GM21360 (cell line): ENCODE measurements around the gene ALOX12B.
"Not testable (repeated sequence)": the region's sequence is repeated elsewhere in the genome, so short reads cannot be mapped to it uniquely, and the experiment has no call there.

ENCODE experiments used
- ATAC-seq: cut with Tn5 transposase; IDR thresholded peaks from one replicate; pipeline ENCODE4 v1.9.1; 2021; ENCODE audit warnings: mild to moderate bottlenecking, moderate library complexity; ENCODE audit not compliant: unreplicated experiment

The ALOX12B gene

DNA sequence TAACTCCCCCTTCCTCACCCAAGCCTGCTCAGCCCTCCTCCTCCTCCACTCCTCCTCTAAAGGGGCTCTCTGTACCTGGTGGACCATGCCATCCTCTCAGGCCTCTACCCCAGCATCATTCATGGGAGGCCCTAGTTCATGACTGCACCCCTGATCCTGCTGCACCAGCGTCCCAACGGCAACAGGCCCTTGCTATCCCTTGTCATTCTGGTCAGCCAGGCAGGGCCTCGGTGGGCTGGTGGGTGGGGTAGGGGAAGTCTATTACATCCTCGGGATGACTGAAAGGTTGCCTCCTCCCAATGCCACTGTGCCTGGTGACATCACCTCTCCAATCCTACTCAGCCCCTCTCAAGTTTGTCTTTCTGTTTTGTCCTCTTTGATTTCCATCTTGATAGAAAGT is 19.7 kb downstream of the ALOX12B start:
- no peak for ATAC-seq

DNA sequence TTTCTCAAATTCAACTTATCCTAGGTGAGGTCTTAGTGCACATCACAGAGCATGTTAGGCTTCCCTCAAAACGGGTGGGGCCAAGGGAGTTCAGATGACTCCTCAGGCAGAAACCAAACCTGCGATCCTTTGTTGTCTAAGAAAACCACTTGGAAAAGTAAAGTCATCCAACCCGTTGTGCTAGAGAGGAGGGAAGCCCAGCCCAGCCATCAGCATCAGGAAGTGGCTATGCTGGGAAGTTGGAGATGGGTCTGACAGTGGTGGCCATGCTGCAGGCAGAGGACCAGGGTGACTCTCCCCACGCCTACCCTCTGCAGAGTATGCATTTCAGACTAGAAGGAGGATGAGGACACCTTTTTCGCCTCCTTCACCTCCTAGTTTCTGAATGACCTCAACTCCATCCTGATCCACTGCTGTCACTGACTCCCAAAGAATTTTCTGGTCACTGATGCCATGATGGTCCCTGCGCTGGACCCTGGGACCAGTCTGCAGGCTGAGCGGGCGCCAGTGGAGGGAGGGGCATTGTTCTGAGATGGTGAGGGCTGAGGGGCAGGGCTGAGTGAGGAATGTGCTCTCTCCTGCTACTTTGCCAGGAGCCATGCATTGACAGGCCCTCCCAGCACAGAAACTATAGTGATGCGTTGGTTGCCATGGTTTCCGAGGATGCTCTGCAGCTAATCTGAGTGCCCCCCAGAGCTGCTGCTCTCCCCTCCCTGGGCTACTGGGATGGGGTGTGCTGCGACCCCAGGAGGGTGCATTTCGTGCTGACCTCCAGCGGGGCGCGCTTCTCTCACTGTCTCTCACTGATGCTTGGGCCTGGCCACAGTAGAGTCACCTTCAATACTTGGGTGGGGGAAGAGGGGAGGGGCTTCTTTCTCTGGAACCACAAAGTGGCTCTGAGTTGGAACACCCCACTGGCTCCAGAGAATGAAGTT is 20.4 kb downstream of the ALOX12B start:
- no peak for ATAC-seq

DNA sequence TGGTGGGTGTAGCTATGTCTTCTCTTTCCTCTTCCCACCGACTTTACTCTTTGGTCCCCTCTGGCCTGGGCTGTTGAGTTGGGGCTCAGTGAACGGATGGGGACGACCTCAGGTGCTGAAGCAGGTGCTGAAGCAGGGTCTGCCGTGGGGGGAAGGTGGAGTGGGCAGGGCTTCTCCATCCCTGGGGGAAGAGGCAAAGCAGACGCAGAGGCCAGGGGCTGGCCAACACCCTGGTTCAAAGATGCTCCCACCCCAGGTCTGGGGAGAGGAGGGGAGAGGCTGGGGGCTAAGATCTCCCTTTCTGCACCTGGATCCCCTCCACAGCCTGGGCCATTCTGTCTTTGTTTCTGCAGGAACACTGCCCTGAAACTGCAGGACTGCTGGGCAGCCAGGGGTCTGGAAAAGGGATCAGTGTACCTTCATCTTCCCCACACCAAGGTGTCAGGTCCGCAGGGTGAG is 22.9 kb downstream of the ALOX12B start:
- ATAC-seq: no peak

DNA sequence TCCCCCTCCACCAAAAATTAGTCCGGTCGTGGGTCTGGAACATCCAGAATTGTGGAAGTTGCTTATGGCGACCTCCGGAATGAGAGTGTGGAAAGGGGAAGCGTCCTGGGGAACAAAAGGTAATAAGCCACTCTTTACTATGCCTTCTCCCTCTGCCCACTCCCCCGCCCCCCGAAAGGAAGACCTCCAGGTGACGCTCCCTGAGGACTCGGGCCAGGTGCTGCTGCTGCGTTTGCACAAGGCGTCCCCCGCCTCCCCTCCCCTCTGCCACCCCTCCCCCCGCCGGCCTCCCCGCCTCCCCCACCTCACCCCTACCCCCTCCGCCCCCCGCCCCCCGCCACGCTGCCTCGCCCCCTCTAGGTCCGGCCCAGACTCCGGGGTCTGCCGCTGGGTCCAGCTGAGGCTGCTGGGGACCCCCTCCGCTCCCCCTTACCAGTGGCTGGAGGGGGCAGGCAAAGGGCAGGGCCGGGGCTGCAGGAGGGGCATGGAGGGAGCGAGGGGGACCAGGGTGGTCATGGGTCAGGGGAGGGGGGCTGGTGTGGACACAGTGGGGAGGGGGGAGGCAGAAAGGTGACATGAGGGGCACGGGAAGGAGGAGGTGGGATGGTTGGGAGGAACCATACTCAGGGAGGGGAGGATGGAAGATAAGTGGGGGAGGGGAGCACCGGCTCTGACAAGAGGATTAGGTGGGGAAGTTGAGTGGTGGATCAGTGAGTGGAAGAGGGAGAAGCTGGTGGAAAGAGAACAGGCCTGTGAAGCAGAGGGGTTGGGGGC is 23.6 kb downstream of the ALOX12B start:
- ATAC-seq: no peak

DNA sequence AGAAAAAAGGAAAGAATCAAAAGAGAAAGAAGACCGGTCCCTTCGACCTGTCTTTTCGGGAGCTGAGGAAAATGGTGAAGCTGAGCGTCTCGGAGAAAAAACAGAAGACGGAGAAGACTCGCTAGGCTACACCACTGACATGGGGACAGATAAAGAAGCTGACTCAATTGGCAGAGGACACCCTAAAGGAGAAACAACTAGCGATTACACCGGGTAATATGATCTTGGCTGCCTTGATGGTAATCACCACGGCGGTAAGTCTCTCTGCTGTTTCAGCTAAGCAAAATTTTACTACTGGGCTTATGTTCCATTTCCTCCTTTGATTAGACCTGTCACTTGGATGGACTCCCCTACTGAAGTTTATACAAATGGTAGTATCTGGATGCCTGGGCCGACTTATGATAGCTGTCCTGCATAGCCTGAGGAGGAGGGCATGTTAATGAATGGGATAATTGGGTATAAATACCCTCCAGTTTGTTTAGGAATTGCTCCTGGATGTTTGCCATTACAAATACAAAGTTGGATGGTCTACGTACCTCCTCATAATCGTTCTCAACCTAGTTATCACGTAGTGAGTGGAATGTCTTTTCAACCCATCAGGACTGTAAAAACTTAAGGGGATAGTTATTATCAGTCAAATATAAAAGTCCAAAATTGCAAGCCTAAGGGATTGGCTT is 24.6 kb downstream of the ALOX12B start:
- no peak for ATAC-seq

DNA sequence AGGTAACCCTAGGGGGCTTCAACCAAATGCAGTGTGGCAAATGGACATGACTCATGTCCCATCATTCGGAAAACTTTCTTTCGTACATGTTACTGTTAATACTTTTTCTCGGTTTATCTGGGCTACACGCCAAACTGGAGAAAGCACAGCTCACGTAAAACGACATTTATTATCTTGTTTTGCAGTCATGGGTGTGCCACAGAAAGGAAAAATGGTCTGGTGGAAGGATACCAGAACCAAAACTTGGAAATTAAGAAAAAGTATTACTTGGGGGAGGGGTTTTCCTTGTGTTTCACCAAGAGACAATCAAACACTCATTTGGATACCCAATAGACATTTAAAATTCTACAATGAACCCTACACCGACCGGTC is 25.1 kb downstream of the ALOX12B start:
- ATAC-seq: no peak

DNA sequence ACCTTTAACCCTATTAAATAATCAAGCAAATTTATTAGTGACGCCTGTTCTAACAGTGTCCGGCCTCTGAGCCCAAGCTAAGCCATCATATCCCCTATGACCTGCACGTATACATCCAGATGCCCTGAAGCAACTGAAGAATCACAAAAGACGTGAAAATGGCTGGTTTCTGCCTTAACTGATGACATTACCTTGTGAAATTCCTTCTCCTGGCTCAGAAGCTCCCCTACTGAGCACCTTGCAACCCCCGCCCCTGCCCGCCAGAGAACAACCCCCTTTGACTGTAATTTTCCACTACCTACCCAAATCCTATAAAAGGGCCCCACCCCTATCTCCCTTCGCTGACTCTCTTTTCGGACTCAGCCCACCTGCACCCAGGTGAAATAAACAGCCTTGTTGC is 25.7 kb downstream of the ALOX12B start:
- ATAC-seq: not testable (repeated sequence)

DNA sequence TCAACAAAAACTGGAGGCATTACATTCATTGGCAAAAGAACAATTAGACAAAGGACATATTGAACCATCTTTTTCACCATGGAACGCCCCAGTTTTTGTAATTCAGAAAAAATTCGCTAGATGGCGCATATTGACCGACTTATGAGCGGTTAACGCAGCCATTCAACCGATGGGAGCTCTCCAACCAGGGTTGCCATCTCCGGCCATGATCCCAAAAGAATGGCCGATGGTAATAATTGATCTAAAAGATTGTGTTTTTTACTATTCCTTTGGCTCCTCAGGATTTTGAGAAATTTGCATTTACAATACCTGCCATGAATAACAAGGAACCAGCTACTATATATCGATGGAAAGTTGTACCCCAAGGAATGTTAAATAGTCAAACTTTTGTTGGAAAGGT is 27.2 kb downstream of the ALOX12B start:
- ATAC-seq: no peak

DNA sequence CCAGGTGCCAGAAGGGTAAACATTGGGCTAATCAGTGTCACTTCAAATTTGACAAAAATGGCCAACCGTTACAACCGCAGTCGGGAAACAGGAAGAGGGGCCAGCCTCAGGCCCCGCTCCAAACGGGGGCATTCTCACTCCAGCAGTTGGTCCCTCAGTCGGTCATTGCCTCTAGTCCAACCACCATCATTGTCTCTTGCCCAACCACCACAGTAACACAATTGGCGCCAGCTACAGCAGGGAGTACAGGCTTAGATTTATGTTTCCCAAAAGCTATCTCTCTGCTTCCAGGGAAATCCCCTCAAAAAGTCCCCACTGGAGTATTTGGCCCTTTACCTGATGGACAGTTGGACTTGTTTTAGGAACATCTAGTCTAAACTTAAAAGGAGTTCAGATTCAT is 28.4 kb downstream of the ALOX12B start:
- ATAC-seq: no peak

DNA sequence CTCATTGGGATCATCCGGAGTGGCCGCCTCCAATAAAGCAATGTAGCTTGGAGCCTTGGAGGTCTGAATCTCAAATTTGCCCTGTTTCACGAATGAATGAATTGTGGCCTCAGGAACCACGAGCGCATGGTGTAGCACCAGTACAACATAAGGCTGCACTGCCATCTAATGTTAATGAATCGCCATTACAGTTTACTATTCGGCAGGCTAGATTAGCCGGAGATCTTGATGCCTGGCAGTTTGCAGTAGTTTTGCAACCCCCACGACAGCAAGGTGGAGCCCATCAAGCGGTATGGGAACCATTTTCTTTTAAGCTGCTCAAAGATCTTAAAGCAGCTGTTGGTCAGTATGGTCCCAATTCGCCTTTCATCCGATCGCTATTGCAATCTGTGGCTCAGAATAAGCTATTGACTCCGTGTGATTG is 29.8 kb downstream of the ALOX12B start:
- no peak for ATAC-seq

DNA sequence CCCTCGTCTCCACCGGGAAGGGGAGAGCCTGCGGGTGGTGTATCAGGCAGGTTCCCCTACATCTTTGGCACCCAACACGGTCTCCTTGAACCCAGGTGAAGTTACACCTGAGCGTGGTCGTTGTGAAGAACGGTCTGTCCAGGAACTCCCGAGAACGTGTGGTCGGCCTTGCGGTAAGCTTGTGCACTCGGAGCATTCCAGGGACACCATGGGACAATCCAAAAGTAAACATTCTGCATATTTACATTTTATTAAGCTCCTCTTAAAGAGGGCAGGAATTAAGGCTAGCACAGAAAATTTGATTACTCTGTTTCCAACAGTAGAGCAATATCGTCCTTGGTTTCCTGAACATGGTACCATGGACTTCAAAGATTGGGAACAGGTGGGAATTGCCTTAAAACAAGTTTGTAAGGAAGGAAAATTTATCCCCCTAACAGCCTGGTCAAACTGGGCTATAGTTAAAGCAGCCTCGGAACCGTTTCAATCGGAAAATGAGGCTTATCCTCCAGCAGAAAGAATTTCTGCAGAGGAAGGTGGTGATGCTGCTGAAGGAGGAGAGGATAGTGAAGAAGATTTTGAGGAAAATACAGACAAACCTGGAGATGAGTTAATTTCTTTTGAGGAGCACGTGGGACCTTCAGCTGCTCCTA is 30.4 kb downstream of the ALOX12B start:
- no peak for ATAC-seq

DNA sequence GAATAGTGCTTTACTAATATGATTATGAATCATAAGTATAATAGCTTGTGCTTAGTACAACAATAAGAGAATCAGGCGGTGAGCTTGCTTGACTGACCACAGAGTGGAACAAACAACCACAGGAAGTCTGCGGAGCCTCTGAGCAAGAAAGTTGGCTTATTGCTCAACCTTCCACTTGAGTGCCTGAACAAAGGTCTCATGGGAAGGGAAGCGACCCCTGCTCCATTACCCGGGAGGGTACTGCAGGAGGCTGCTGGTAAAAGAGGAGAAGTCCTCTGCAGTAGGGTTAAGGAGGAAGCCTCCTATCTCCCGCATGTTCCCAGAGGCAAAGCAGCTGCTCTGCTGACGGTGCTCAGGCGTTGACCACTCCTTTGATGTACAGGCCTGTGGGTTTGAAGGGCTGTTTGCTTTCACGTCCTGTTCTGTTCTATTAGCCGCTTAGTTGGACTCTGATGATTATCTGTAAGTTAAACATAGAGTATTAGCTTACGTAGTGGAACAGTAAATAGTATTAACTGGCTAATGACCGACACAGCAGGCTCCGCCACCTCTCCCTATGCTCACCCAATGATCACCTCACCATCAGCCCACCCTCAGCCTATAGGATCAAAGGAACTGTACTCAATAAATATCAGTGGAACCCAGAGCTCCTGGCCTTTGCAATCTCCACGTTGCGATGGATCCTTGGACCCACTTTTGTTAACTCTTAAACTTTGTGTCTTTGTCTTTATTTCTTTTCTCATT is 31.1 kb downstream of the ALOX12B start:
- no peak for ATAC-seq

DNA sequence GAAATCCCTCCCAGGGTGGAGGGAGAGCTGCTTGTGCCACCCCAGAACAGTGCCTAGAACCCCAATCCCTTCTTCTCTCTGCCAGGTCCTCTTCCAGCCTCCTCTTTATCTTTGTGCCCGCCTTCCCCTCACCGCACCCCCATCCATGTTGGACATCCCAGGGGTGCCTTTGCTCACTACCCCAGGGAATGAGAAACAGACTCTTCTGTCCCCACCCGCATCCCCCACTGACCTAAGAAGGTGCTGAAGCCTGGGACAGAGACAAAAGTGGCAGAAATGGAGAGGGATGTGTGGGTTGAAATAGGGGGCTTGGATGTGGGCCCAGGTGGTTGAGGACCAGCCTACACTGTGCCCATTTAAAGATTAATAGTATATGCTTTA is 31.7 kb downstream of the ALOX12B start:
- no peak for ATAC-seq

DNA sequence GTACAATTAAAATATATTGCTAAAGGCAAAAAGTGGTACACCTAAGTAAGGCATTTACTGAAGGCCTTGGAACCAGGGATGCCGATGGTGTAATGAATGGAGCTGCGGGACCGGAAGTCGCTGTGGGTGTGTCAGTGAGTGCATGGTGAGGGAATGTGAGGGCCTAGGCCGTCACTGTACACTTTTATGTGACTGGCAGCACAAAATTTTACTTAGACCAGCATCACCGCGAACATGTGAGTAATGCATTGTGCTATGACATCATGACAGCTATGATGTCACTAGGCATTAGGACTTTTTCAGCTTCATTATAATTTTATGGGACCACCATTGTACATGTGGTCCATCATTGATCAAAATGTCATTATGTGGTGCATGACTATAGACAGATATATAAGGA is 33.9 kb downstream of the ALOX12B start:
- no peak for ATAC-seq

DNA sequence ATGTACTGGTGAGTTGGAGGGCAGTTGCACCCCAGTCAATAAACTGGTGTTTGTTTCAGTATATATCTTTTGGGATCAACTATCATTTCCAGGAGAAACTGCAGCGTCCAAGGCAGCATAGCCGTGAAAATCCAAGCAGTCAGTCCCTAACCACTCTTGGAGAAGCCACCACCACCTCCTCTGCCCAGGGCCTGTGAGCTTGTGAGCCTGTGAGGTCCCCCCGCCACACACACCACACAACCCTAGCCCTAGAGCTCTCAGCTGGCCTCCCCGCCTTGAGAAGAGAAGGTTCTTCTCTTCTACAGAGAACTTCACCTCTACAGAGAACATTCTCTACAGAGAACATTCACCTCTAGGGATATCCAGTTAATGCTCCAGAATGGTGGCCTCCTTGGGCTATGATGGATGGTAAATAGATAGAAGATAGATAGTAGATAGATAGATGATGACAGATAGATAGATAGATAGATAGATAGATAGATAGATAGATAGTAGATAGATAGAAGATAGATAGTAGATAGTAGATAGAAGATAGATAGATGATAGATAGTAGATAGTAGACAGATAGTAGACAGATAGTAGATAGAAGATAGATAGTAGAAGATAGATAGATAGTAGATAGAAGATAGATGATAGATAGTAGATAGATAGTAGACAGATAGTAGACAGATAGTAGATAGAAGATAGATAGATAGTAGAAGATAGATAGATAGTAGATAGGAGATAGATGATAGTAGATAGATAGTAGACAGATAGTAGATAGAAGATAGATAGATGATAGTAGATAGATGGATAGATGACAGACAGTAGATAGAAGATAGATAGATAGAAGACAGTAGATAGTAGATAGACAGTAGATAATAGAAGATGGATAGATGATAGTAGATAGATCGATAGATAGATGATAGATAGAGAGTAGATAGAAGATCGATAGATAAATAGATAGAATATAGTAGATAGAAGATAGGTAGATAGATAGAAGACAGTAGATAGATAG is 35.0 kb downstream of the ALOX12B start:
- ATAC-seq: no peak

DNA sequence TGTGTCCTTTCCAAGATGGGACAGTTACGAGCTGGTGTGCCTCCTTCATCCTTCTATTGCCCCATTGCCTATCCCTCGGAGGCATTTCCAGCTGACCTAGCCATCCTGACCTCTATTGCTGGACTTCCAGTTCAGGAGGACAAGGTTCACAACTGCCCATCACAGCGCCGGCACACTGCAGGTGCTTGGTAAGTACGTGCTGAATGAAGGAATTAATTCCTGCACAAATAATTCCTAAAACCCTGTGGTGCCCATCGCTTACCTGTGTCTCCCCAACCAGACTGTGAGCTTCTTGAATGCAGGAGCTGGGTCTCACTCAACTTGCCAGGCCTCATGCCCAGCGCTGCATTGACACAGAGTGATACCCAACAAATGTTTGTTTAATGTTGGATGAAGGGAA is 35.7 kb downstream of the ALOX12B start:
- ATAC-seq: no peak

DNA sequence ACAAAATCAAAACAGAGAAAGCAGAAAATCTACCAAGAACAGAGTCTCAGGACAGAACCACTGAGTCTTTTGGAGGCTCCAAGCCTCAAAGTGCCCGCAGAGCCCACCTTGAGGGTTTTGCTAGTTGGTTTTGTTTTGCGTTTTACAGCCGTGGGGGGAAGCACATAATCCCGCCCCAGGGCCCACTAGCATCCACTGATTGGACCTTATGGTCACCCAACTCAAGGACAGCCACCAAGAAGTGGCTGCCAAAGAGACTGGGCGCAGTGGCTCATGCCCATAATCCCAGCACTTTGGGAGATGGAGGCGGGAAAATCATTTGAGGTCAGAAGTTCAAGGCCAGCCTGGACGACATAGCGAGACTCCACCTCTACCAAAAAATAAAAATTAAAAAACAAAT is 38.8 kb downstream of the ALOX12B start:
- ATAC-seq: no peak

DNA sequence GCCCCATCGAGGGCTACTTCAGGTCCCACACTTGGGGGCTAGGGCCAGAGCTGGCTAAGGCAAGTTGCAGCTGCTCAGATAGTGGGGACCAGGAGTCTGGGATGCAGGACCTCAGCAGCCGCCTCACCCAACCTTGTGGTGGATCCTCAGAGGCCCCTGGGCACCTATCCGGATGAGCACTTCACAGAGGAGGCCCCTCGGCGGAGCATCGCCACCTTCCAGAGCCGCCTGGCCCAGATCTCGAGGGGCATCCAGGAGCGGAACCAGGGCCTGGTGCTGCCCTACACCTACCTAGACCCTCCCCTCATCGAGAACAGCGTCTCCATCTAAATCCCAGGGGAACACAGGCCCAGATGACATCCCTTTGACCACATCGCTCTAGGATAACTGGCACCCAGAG is 39.3 kb downstream of the ALOX12B start:
- no peak for ATAC-seq

DNA sequence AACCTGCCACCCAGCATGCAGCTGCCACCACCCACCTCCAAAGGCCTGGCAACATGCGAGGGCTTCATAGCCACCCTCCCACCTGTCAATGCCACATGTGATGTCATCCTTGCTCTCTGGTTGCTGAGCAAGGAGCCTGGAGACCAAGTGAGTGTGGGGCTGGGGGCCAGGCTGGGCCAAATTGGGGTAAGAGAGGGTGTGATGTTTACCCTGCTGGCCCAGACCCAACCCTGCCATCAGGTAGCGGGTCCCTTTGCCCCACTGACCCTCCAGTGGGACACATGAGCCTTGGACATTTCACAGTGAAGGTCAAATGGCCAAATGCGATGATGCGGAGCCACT is 39.8 kb downstream of the ALOX12B start:
- no peak for ATAC-seq
